Immature natural killer cell (primary cell): ENCODE results near the gene EBI3. TPM values are rescaled to one million over a fixed set of nuclear protein-coding genes. Genes with fewer than 3 reads are reported as not detected.
"Not testable (repeated sequence)": the region's sequence is repeated elsewhere in the genome, so short reads cannot be mapped to it uniquely, and the experiment has no call there.

Experiments used
- DNase-seq, 3 donors: peaks; one replicate each; pipeline ENCODE4 v3.0.0; 2022; ENCODE audit warnings: mixed read lengths in 1 of 3
- H3K27ac Mint-ChIP-seq, 6 donors: one replicate each; pipeline ENCODE4 v1.8.0; 2020; ENCODE audit warnings: mixed read lengths in 6 of 6, mild to moderate bottlenecking in 5 of 6, inconsistent platforms in 4 of 6, moderate library complexity in 3 of 6
- H3K27me3 Mint-ChIP-seq, 3 donors: one replicate each; pipeline ENCODE4 v1.8.0; 2020 to 2021; ENCODE audit warnings: low read depth in 3 of 3, mild to moderate bottlenecking in 3 of 3, mixed read lengths in 3 of 3, moderate library complexity in 3 of 3, inconsistent platforms in 1 of 3
- H3K36me3 Mint-ChIP-seq, 3 donors: one replicate each; pipeline ENCODE4 v1.8.0; 2020; ENCODE audit warnings: mixed read lengths in 3 of 3, inconsistent platforms in 2 of 3, mild to moderate bottlenecking in 2 of 3
- H3K4me1 Mint-ChIP-seq, 2 donors: one replicate each; pipeline ENCODE4 v1.8.0; 2020; ENCODE audit warnings: inconsistent platforms in 2 of 2, mild to moderate bottlenecking in 2 of 2, mixed read lengths in 2 of 2, moderate library complexity in 1 of 2
- H3K4me3 Mint-ChIP-seq, 5 donors: one replicate each; pipeline ENCODE4 v1.8.0; 2020; ENCODE audit warnings: mild to moderate bottlenecking in 5 of 5, mixed read lengths in 5 of 5, inconsistent platforms in 3 of 5, moderate library complexity in 3 of 5
- H3K9me3 Mint-ChIP-seq, 6 donors: one replicate each; pipeline ENCODE4 v1.8.0; 2020; ENCODE audit warnings: mild to moderate bottlenecking in 6 of 6, mixed read lengths in 6 of 6, inconsistent platforms in 4 of 6, moderate library complexity in 3 of 6
- polyA plus RNA-seq, 3 donors: library from polyadenylated mRNA; unstranded; fragments of 300-500 nt; fragmentation: Illumina TruSeq; gene quantifications; one replicate each; pipeline ENCODE4 v1.2.3, GENCODE V29; 2021

EBI3 gene
- polyA plus RNA-seq, 3 donors from 2014 or later = not detected

DNA sequence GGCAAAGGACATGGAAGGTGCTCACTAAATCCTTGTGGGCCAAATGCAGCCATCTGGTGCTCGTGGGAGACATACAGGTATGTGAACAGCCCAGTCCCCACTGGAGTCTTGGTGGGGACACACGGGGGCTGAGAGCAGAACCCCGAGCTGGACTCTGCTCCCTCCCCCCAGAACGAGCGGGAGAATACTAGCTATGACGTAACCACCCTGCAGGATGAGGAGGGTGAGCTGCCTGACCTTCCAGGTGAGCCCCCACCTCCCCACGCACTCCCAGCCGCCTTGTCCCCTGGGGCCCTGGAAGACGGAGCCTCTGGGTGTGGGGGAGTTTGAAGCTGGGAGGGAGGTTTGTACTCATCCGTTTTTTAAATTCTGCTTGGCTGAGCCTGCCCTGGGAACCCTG lies 13.5 kb upstream of the EBI3 start:
- DNase-seq = no peak
- H3K27ac Mint-ChIP-seq = no peak overlapping the region
- H3K4me1 Mint-ChIP-seq = peaks cover 12 to 13% of the 10 kb centered on the region in 2 donors
- peaks cover 0 to 5% (median 0%) of the 10 kb centered on the region in 3 donors for H3K36me3 Mint-ChIP-seq
- H3K9me3 Mint-ChIP-seq = no peaks in the 10 kb centered on the region
- H3K4me3 Mint-ChIP-seq = no peak overlapping the region
- peaks cover 2 to 3% (median 2%) of the 10 kb centered on the region in 3 donors for H3K27me3 Mint-ChIP-seq

- peaks cover 2 to 3% (median 2%) of the 10 kb centered on the region in 3 donors for H3K27me3 Mint-ChIP-seq
- no peaks in the 10 kb centered on the region for H3K9me3 Mint-ChIP-seq
- H3K4me1 Mint-ChIP-seq = peaks cover 12 to 13% of the 10 kb centered on the region in 2 donors
- H3K4me3 Mint-ChIP-seq = no peak overlapping the region
- peaks cover 0 to 5% (median 0%) of the 10 kb centered on the region in 3 donors for H3K36me3 Mint-ChIP-seq
- H3K27ac Mint-ChIP-seq = no peak overlapping the region
- DNase-seq = no peak
Measured at GRCh38 chr19:4216846-4217245, 12.5 kb upstream of the EBI3 start.

GRCh38 chr19:4217429-4218264 lies 11.7 kb upstream of the EBI3 start:
- no peak overlapping the region for H3K4me3 Mint-ChIP-seq

DNA sequence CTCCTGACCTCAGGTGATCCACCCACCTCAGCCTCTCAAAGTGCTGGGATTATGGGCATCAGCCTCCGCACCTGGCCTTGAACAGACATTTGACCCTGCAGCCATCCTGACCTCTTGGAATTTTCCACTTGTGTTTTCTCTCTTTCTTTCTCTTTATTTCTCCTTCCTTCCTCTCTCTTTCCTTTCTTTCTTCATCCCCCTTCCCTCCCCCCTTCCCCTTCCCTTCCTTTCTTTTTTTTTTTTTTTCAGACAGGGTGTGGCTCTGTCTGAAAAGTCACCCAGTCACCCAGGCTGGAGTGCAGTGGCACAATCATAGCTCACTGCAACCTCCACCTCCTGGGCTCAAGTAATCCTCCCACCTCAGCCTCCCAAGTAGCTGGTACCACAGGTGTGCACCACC lies 10.8 kb upstream of the EBI3 start:
- not testable (repeated sequence) for H3K36me3 Mint-ChIP-seq, DNase-seq, H3K9me3 Mint-ChIP-seq, H3K4me3 Mint-ChIP-seq, H3K27me3 Mint-ChIP-seq, H3K27ac Mint-ChIP-seq
- H3K4me1 Mint-ChIP-seq = peaks cover 12 to 13% of the 10 kb centered on the region in 2 donors

More at GRCh38 chr19:4217429-4218264, 11.7 kb upstream of the EBI3 start:
- Mint-ChIP-seq H3K27me3 (peaks cover 0 to 3% (median 2%) of the 10 kb centered on the region in 3 donors), H3K27ac (no peak overlapping the region), H3K36me3 (peaks cover 0 to 5% (median 0%) of the 10 kb centered on the region in 3 donors), H3K4me1 (peaks cover 12 to 13% of the 10 kb centered on the region in 2 donors), H3K9me3 (no peaks in the 10 kb centered on the region)
- DNase-seq = no peak

- Mint-ChIP-seq H3K27me3 (no peaks in the 10 kb centered on the region), H3K4me1 (peaks cover 0 to under 1% of the 10 kb centered on the region in 2 donors), H3K9me3 (no peaks in the 10 kb centered on the region), H3K4me3 (no peak overlapping the region), H3K36me3 (peaks cover 0 to 5% (median 0%) of the 10 kb centered on the region in 3 donors), H3K27ac (no peak overlapping the region)
- DNase-seq = no peak
Measured at GRCh38 chr19:4220188-4220587, 9.1 kb upstream of the EBI3 start.

- peaks cover 0 to 4% (median 4%) of the 10 kb centered on the region in 3 donors for H3K27me3 Mint-ChIP-seq
- no peak for DNase-seq
- no peak overlapping the region for H3K4me3 Mint-ChIP-seq
- H3K4me1 Mint-ChIP-seq = no peaks in the 10 kb centered on the region
- H3K36me3 Mint-ChIP-seq = peaks cover 0 to 4% (median 0%) of the 10 kb centered on the region in 3 donors
- no peak overlapping the region for H3K27ac Mint-ChIP-seq
- H3K9me3 Mint-ChIP-seq = no peaks in the 10 kb centered on the region
Measured at GRCh38 chr19:4224470-4224869, 4.9 kb upstream of the EBI3 start.

GRCh38 chr19:4225885-4226284 lies 3.4 kb upstream of the EBI3 start:
- no peak for DNase-seq
- Mint-ChIP-seq H3K9me3 (no peaks in the 10 kb centered on the region), H3K27ac (no peak overlapping the region), H3K27me3 (peaks cover 0 to 11% (median 4%) of the 10 kb centered on the region in 3 donors), H3K36me3 (peaks cover 0 to 4% (median 0%) of the 10 kb centered on the region in 3 donors), H3K4me3 (no peak overlapping the region), H3K4me1 (no peaks in the 10 kb centered on the region)

DNA sequence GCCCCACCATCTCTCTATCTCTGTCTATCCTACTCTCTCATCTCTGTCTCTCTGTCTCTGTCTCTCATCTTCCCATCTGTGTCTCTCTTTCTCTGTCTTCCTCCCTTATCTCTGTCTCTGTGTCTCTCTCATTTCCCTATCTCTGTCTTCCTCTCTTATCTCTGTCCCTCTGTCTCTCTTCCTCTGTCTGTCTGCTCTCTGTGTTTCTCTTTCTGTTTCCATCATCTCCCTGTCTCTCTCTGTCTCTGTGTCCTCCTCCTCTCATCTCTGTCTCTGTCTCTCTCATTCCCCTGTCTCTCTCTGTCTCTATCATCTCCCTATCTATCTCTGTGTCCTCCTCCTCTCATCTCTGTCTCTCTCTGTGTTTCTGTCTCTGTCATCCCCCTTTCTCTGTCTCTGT lies 1.6 kb upstream of the EBI3 start:
- H3K27ac Mint-ChIP-seq = no peak overlapping the region
- H3K9me3 Mint-ChIP-seq = no peaks in the 10 kb centered on the region
- peaks cover 0 to 4% (median 0%) of the 10 kb centered on the region in 3 donors for H3K36me3 Mint-ChIP-seq
- H3K4me1 Mint-ChIP-seq = no peaks in the 10 kb centered on the region
- H3K27me3 Mint-ChIP-seq = peaks cover 0 to 11% (median 5%) of the 10 kb centered on the region in 3 donors
- no peak overlapping the region for H3K4me3 Mint-ChIP-seq
- no peak for DNase-seq

DNA sequence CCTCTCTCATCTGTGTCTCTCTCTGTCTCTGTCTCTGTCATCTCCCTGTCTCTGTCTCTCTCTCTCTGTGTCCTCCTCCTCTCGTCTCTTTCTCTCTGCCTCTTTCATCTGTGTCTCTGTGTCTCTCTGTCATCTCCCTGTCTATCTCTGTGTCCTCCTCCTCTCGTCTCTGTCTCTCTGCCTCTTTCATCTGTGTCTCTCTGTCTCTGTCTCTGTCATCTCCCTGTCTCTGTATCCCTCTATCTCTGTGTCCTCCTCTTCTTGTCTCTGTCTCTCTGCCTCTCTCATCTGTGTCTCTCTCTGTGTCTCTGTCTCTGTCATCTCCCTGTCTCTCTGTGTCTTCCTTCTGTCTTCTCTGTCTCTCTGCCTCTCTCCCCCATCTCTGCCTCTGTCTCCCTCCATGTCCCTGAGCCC lies 551 bp upstream of the EBI3 start:
- H3K27ac Mint-ChIP-seq = no peak overlapping the region
- no peaks in the 10 kb centered on the region for H3K9me3 Mint-ChIP-seq
- no peak for DNase-seq
- H3K36me3 Mint-ChIP-seq = peaks cover 0 to 4% (median 0%) of the 10 kb centered on the region in 3 donors
- peaks cover 0 to 11% (median 5%) of the 10 kb centered on the region in 3 donors for H3K27me3 Mint-ChIP-seq
- H3K4me1 Mint-ChIP-seq = no peaks in the 10 kb centered on the region
- H3K4me3 Mint-ChIP-seq = no peak overlapping the region

DNA sequence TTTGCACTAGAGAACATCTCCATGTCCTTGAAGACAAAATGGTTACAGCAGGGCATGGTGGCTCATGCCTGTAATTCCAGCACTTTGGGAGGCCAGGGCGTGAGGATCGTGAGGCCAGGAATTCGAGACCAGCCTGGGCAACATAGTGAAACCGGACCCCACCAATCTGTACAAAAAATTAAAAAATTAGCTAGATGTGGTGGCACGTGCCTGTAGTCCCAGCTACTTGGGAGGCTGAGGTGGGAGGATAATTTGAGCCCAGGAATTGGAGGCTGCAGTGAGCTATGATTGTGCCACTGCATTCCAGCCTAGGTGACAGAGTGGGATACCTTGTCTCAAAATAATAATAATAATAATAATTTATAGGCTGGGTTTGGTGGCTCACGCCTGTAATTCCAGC lies 914 bp downstream of the EBI3 start:
- H3K4me1 Mint-ChIP-seq, H3K36me3 Mint-ChIP-seq, H3K27ac Mint-ChIP-seq, H3K9me3 Mint-ChIP-seq, H3K4me3 Mint-ChIP-seq, DNase-seq: not testable (repeated sequence)
- H3K27me3 Mint-ChIP-seq = peaks cover 2 to 13% (median 5%) of the 10 kb centered on the region in 3 donors

GRCh38 chr19:4231521-4231920 lies 2.2 kb downstream of the EBI3 start:
- not testable (repeated sequence) for H3K4me3 Mint-ChIP-seq, H3K9me3 Mint-ChIP-seq, DNase-seq, H3K4me1 Mint-ChIP-seq, H3K27ac Mint-ChIP-seq, H3K27me3 Mint-ChIP-seq, H3K36me3 Mint-ChIP-seq

GRCh38 chr19:4232139-4232538 lies 2.8 kb downstream of the EBI3 start:
- not testable (repeated sequence) for H3K9me3 Mint-ChIP-seq, H3K36me3 Mint-ChIP-seq, H3K27ac Mint-ChIP-seq, H3K4me1 Mint-ChIP-seq, H3K4me3 Mint-ChIP-seq, DNase-seq
- H3K27me3 Mint-ChIP-seq = peaks cover 2 to 10% (median 2%) of the 10 kb centered on the region in 3 donors

- no peak overlapping the region for H3K27ac Mint-ChIP-seq
- no peak for DNase-seq
- no peaks in the 10 kb centered on the region for H3K9me3 Mint-ChIP-seq
- H3K36me3 Mint-ChIP-seq = no peaks in the 10 kb centered on the region
- H3K4me1 Mint-ChIP-seq = no peaks in the 10 kb centered on the region
- H3K4me3 Mint-ChIP-seq = no peak overlapping the region
- H3K27me3 Mint-ChIP-seq = peaks cover 2 to 10% (median 2%) of the 10 kb centered on the region in 3 donors
Measured at GRCh38 chr19:4232614-4233281, 3.4 kb downstream of the EBI3 start.

- peaks cover 2 to 10% (median 2%) of the 10 kb centered on the region in 3 donors for H3K27me3 Mint-ChIP-seq
- H3K4me1 Mint-ChIP-seq = no peaks in the 10 kb centered on the region
- no peaks in the 10 kb centered on the region for H3K36me3 Mint-ChIP-seq
- no peak overlapping the region for H3K27ac Mint-ChIP-seq
- H3K4me3 Mint-ChIP-seq = no peak overlapping the region
- peak; percentile 44 to 58 (median 52) for DNase-seq
- no peaks in the 10 kb centered on the region for H3K9me3 Mint-ChIP-seq
Measured at GRCh38 chr19:4233282-4233853, 4.0 kb downstream of the EBI3 start.
